CD8-positive, alpha-beta memory T cell (primary cell): Measurements from ENCODE around the gene MYO19. TPM values are rescaled to one million over a fixed set of nuclear protein-coding genes. Genes with fewer than 3 reads are reported as not detected.
A peak's percentile ranks its signal among the peaks of the same experiment; 100 is the strongest.
"Not testable (repeated sequence)": the region's sequence is repeated elsewhere in the genome, so short reads cannot be mapped to it uniquely, and the experiment has no call there.

ENCODE experiments used
- CTCF ChIA-PET: fragments of 350-600 bp; sonication (Branson Sonifier 250); formaldehyde crosslinking; loops from one replicate; lab custom pipeline; 2021; ENCODE audit warnings: antibody characterized with exemption; lab: Charles Lee
- POLR2A ChIA-PET: fragments of 350-600 bp; sonication (Branson Sonifier 250); formaldehyde crosslinking; loops from one replicate; lab custom pipeline; 2021; ENCODE audit warnings: antibody characterized with exemption; lab: Charles Lee
- DNase-seq, 5 donors: peaks; one replicate each; pipeline versions ENCODE4 v3.0.0 to v3.0.0-alpha.2; 2020 to 2022; ENCODE audit warnings: mixed read lengths in 1 of 5
- H3K27ac ChIP-seq: one replicate; pipeline ENCODE4 v1.7.0; 2013; ENCODE audit warnings: low read depth, mild to moderate bottlenecking, low read length, moderate library complexity
- H3K27me3 ChIP-seq: 2 replicates; pipeline ENCODE4 v1.7.0; 2013; ENCODE audit warnings: low read length, mild to moderate bottlenecking; ENCODE audit not compliant: insufficient read depth, poor library complexity, severe bottlenecking
- H3K36me3 ChIP-seq: 2 replicates; pipeline ENCODE4 v1.7.0; 2013; ENCODE audit warnings: mild to moderate bottlenecking, low read length, moderate library complexity; ENCODE audit not compliant: insufficient read depth
- H3K4me1 ChIP-seq: 2 replicates; pipeline ENCODE4 v1.7.0; 2013; ENCODE audit warnings: mild to moderate bottlenecking, low read length, moderate library complexity; ENCODE audit not compliant: insufficient read depth
- H3K4me3 ChIP-seq: 2 replicates; pipeline ENCODE4 v1.7.0; 2013; ENCODE audit warnings: mild to moderate bottlenecking, low read length
- H3K9me3 ChIP-seq: 2 replicates; pipeline ENCODE4 v1.7.0; 2013; ENCODE audit warnings: mild to moderate bottlenecking, low read length
- H3K27ac Mint-ChIP-seq, 8 donors: one replicate each; pipeline ENCODE4 v1.8.0; 2020 to 2021; ENCODE audit warnings: mixed read lengths in 8 of 8, mild to moderate bottlenecking in 6 of 8, inconsistent platforms in 3 of 8, moderate library complexity in 3 of 8
- H3K27me3 Mint-ChIP-seq, 2 donors: one replicate each; pipeline ENCODE4 v1.8.0; 2020 to 2021; ENCODE audit warnings: mixed read lengths in 2 of 2, mild to moderate bottlenecking in 1 of 2, moderate library complexity in 1 of 2
- H3K36me3 Mint-ChIP-seq, 3 donors: one replicate each; pipeline ENCODE4 v1.8.0; 2020 to 2021; ENCODE audit warnings: mixed read lengths in 3 of 3, inconsistent platforms in 1 of 3, mild to moderate bottlenecking in 1 of 3
- H3K4me1 Mint-ChIP-seq, 3 donors: one replicate each; pipeline ENCODE4 v1.8.0; 2020 to 2021; ENCODE audit warnings: mixed read lengths in 3 of 3, inconsistent platforms in 1 of 3, mild to moderate bottlenecking in 1 of 3
- H3K4me3 Mint-ChIP-seq, 7 donors: one replicate each; pipeline ENCODE4 v1.8.0; 2020 to 2021; ENCODE audit warnings: mixed read lengths in 7 of 7, mild to moderate bottlenecking in 6 of 7, moderate library complexity in 4 of 7, inconsistent platforms in 2 of 7
- H3K9me3 Mint-ChIP-seq, 5 donors: one replicate each; pipeline ENCODE4 v1.8.0; 2020 to 2022; ENCODE audit warnings: mixed read lengths in 5 of 5, mild to moderate bottlenecking in 3 of 5, moderate library complexity in 2 of 5, inconsistent platforms in 1 of 5
- polyA plus RNA-seq: library from polyadenylated mRNA; unstranded; fragments of 300-500 nt; fragmentation: Illumina TruSeq; gene quantifications from one replicate; pipeline ENCODE4 v1.2.3, GENCODE V29; 2021
- total RNA-seq, 2 experiments: library from RNA; stranded (reverse); gene quantifications; one replicate each; pipeline ENCODE4 v1.2.3, GENCODE V29; 2021

The MYO19 gene
- total and polyA plus RNA-seq, 3 experiments from 2014 or later, result 5.0 to 138 (median 133) TPM

- H3K36me3 ChIP-seq, H3K27ac Mint-ChIP-seq, H3K4me3 ChIP-seq, H3K27ac ChIP-seq, H3K9me3 ChIP-seq, POLR2A ChIA-PET, H3K9me3 Mint-ChIP-seq, DNase-seq, H3K27me3 ChIP-seq: not testable (repeated sequence)
- H3K36me3 Mint-ChIP-seq, result peaks cover 0 to 12% (median 0%) of the 10 kb centered on the region in 3 donors
- H3K4me1 ChIP-seq, result peaks cover 32% of the 10 kb centered on the region
- H3K4me1 Mint-ChIP-seq, result peaks cover 31 to 43% (median 34%) of the 10 kb centered on the region in 3 donors
- CTCF ChIA-PET, result interaction anchor here (0.9 to 2.2 kb wide), 7 partner anchors 7 to 291 kb away, joined by 3 to 14 read pairs (median 6); no protein-coding TSS in a partner anchor
- peaks cover 13 to 26% of the 10 kb centered on the region in 2 donors for H3K27me3 Mint-ChIP-seq
- H3K4me3 Mint-ChIP-seq, result peak overlapping the region in 5 of 7 donors; percentile 25 to 58 (median 41)
Measured at GRCh38 chr17:36484021-36484420, 50.6 kb downstream of the MYO19 start.

DNA sequence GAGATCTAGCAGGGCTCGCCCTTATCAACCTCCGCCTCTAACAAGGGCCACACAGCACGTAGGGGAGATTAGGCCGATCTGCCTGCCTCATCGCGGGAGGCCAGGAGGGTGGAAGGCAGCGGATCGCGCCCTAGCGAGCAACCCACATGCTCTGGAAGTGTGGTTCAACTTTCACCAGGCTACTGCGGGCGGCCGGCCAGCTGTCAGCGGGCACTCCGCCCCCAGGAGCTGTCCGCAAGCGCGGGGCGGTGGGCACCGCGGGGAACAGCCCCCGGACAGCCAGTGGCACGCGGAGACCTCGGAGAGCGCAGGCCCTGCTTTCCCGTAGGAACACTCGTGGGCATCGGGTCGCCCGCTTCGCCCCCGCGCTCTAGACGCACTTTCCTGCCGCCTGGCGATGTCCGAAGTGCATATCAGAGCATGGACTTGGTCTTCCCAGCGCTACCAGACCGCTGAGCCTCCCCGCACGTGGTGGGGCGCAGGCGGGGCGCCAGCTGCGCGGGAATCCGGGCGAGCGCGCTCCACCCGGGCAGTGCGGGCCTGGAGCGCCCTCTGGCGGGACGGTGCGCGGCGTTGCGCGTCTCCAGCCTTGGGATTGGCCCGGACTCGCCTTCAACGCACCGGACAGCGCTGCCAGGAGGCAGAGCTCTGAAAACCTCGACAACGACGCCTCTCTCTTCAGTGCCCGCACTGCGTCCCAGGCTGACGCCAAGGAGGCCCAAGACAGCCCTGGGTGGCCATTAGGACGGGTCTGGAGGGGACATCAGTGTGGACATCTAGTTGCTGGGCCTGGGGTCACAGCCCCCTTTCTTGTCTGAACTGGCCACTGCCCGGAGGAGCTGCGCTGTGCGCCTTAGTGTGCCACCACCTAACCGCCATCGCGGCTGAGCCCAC lies 51.8 kb downstream of the MYO19 start:
- H3K27me3 Mint-ChIP-seq, result peaks cover 13 to 26% of the 10 kb centered on the region in 2 donors
- H3K4me3 ChIP-seq, result peak overlapping the region; percentile 58

DNA sequence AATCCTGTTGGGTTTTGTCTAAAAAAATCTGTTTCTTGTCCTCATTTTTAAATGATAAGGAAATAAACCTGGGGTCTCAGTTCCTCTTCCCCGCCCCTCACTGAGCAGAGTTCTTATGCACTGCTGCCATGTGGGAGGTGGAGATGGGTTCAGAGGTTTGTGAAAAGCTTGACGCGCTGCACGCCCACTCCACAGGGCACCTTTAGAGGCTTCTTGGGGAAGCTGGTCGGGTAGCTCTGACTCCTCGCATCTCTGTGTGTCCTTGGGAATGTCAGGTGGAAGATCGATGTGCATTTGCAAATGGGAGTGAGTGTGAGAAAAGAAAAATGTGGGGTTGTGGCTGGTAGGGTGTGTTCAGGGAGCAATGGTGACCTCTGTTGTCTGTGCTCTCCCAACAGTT lies 52.8 kb downstream of the MYO19 start:
- peaks cover 13 to 32% of the 10 kb centered on the region in 2 donors for H3K27me3 Mint-ChIP-seq
- Histone ChIP-seq H3K27ac (no peak overlapping the region), H3K4me1 (peaks cover 13% of the 10 kb centered on the region), H3K27me3 (peaks cover 7% of the 10 kb centered on the region), H3K36me3 (no peaks in the 10 kb centered on the region), H3K4me3 (no peak overlapping the region), H3K9me3 (no peaks in the 10 kb centered on the region)
- POLR2A ChIA-PET, result no interaction called here
- peak overlapping the region; percentile 17 to 78 (median 72) for H3K4me3 Mint-ChIP-seq
- H3K9me3 Mint-ChIP-seq, result no peaks in the 10 kb centered on the region
- H3K4me1 Mint-ChIP-seq, result peaks cover 20 to 24% (median 23%) of the 10 kb centered on the region in 3 donors
- H3K27ac Mint-ChIP-seq, result no peak overlapping the region
- peaks cover 0 to 4% (median 0%) of the 10 kb centered on the region in 3 donors for H3K36me3 Mint-ChIP-seq
- CTCF ChIA-PET, result interaction anchor here (0.9 to 2.0 kb wide), 3 partner anchors 12 to 509 kb away, joined by 3 to 7 read pairs (median 4); partner anchors contain the start of gene CCL4L2
- DNase-seq, result no peak

More for the DNA sequence above, 51.8 kb downstream of the MYO19 start:
- Histone ChIP-seq H3K9me3 (no peaks in the 10 kb centered on the region), H3K27ac (no peak overlapping the region), H3K27me3 (peaks cover 7% of the 10 kb centered on the region), H3K36me3 (no peaks in the 10 kb centered on the region), H3K4me1 (peaks cover 20% of the 10 kb centered on the region)
- peaks cover 0 to 8% (median 0%) of the 10 kb centered on the region in 3 donors for H3K36me3 Mint-ChIP-seq
- H3K4me1 Mint-ChIP-seq, result peaks cover 26 to 33% (median 29%) of the 10 kb centered on the region in 3 donors
- POLR2A ChIA-PET, result interaction anchor here (0.6 to 0.7 kb wide), 2 partner anchors 63 to 291 kb away, joined by 3 to 6 read pairs; no protein-coding TSS in a partner anchor
- DNase-seq, result peak; percentile 69 to 78 (median 71)
- H3K4me3 Mint-ChIP-seq, result peak overlapping the region; percentile 66 to 78 (median 72)
- no peak overlapping the region for H3K27ac Mint-ChIP-seq
- H3K9me3 Mint-ChIP-seq, result no peaks in the 10 kb centered on the region
- CTCF ChIA-PET, result interaction anchor here (0.6 to 2.2 kb wide), 25 partner anchors 9 to 512 kb away, joined by 3 to 14 read pairs (median 4); partner anchors contain the start of genes CCL4L2, MYO19 and PIGW

- Mint-ChIP-seq H3K36me3 (no peaks in the 10 kb centered on the region), H3K4me1 (no peaks in the 10 kb centered on the region), H3K9me3 (no peaks in the 10 kb centered on the region), H3K27me3 (peaks cover 12 to 38% of the 10 kb centered on the region in 2 donors), H3K27ac (no peak overlapping the region), H3K4me3 (no peak overlapping the region)
- POLR2A ChIA-PET, result no interaction called here
- CTCF ChIA-PET, result no interaction called here
- Histone ChIP-seq H3K27ac (no peak overlapping the region), H3K36me3 (no peaks in the 10 kb centered on the region), H3K27me3 (peaks cover under 1% of the 10 kb centered on the region), H3K4me1 (no peaks in the 10 kb centered on the region), H3K9me3 (no peaks in the 10 kb centered on the region), H3K4me3 (no peak overlapping the region)
- no peak for DNase-seq
Measured at GRCh38 chr17:36475346-36475970, 59.2 kb downstream of the MYO19 start.

DNA sequence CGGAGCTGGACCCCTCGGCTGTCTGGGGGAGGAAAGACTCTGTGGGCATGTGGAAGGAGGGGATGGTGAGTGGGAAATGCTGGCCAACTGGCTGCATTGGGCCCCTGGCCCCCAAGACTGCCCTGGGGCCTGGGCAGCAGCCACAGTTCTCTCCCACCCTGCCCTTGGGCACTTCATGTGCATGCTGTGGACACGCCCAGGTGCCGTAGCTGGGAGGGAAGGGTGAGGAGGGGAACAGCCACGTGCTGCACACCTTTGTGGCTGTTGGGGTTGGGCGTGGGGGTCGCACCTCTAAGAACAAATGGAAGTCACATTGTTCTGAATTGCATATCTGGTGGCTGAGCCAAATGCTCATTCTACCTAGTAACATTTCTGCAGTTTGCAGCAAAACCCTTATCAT lies 60.1 kb downstream of the MYO19 start:
- Histone ChIP-seq H3K27ac (no peak overlapping the region), H3K27me3 (peaks cover 4% of the 10 kb centered on the region), H3K36me3 (no peaks in the 10 kb centered on the region), H3K4me3 (no peak overlapping the region), H3K9me3 (no peaks in the 10 kb centered on the region), H3K4me1 (no peaks in the 10 kb centered on the region)
- ChIA-PET CTCF (interaction anchor here (0.9 kb wide), 1 partner anchor 8 kb away, joined by 3 read pairs; no protein-coding TSS in a partner anchor), POLR2A (no interaction called here)
- Mint-ChIP-seq H3K27ac (no peak overlapping the region), H3K4me3 (peak overlapping the region in 1 of 7 donors; percentile 5), H3K4me1 (no peaks in the 10 kb centered on the region), H3K36me3 (no peaks in the 10 kb centered on the region), H3K9me3 (no peaks in the 10 kb centered on the region), H3K27me3 (peaks cover 15 to 35% of the 10 kb centered on the region in 2 donors)
- no peak for DNase-seq

DNA sequence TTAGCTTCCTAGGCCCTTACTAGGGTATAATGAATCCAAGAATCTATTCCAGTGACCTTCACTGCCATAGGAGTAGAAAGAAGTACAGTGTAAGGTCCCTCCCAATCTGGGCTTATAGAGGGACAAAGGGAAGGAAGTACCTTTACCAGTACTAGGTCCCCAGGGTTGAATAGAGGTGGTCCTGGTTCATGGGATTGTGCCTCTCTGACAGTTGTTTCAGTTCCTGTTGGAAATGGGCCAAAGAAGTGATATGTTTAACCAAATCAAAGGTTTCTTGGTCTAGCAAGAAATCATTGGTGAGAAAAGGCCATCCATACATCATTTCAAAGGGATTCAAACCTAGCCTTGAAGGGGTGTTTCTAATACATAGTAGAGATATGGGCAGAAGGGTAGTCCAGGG lies 64.2 kb downstream of the MYO19 start:
- Histone ChIP-seq H3K4me3 (no peak overlapping the region), H3K9me3 (no peaks in the 10 kb centered on the region), H3K4me1 (no peaks in the 10 kb centered on the region), H3K36me3 (no peaks in the 10 kb centered on the region), H3K27me3 (peaks cover 4% of the 10 kb centered on the region), H3K27ac (no peak overlapping the region)
- Mint-ChIP-seq H3K27ac (no peak overlapping the region), H3K4me3 (no peak overlapping the region), H3K27me3 (peaks cover 26 to 46% of the 10 kb centered on the region in 2 donors), H3K4me1 (no peaks in the 10 kb centered on the region), H3K36me3 (no peaks in the 10 kb centered on the region), H3K9me3 (no peaks in the 10 kb centered on the region)
- CTCF ChIA-PET, result interaction anchor here (2.3 kb wide), 1 partner anchor 12 kb away, joined by 7 read pairs; no protein-coding TSS in a partner anchor
- no peak for DNase-seq
- POLR2A ChIA-PET, result no interaction called here

DNA sequence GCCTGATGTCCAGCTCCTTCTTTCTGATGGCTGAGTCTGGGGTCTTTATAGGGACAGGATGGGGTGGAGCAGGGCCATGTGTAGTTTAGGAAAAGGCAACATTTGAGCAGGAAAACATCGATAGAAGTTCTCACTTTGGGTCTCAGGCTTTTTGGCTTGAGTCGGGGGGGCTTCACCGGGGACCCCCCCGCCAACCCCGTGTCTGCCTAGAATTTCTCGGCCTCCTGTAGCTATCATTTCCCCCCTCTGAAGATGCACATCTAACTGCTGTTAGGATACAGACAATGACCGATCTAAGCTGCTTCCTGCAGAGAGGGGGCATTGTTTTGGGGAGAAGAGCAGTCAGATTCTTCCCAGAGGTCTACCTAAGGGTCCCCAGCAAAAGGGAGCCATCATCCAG lies 64.9 kb downstream of the MYO19 start:
- ChIA-PET CTCF (interaction anchor here (2.3 kb wide), 1 partner anchor 13 kb away, joined by 7 read pairs; no protein-coding TSS in a partner anchor), POLR2A (no interaction called here)
- H3K4me3 Mint-ChIP-seq, result no peak overlapping the region
- Histone ChIP-seq H3K36me3 (no peaks in the 10 kb centered on the region), H3K4me1 (no peaks in the 10 kb centered on the region), H3K27ac (no peak overlapping the region), H3K4me3 (no peak overlapping the region), H3K9me3 (no peaks in the 10 kb centered on the region), H3K27me3 (peaks cover 4% of the 10 kb centered on the region)
- no peaks in the 10 kb centered on the region for H3K36me3 Mint-ChIP-seq
- DNase-seq, result no peak
- H3K4me1 Mint-ChIP-seq, result no peaks in the 10 kb centered on the region
- H3K9me3 Mint-ChIP-seq, result no peaks in the 10 kb centered on the region
- no peak overlapping the region for H3K27ac Mint-ChIP-seq
- H3K27me3 Mint-ChIP-seq, result peaks cover 29 to 53% of the 10 kb centered on the region in 2 donors
